GM20000 (cell line): ENCODE data around the gene RBM44.
"Not testable (repeated sequence)": the region's sequence is repeated elsewhere in the genome, so short reads cannot be mapped to it uniquely, and the experiment has no call there.

ENCODE experiments used
- DNase-seq: peaks from one replicate; pipeline ENCODE4 v3.0.0; 2012; ENCODE audit warnings: low spot score
- CTCF ChIP-seq: IDR thresholded peaks from 2 replicates; pipeline ENCODE4 v1.5.1; 2012; ENCODE audit warnings: mild to moderate bottlenecking, control low read depth; ENCODE audit errors: extremely low read depth, missing control alignments

Gene RBM44

DNA sequence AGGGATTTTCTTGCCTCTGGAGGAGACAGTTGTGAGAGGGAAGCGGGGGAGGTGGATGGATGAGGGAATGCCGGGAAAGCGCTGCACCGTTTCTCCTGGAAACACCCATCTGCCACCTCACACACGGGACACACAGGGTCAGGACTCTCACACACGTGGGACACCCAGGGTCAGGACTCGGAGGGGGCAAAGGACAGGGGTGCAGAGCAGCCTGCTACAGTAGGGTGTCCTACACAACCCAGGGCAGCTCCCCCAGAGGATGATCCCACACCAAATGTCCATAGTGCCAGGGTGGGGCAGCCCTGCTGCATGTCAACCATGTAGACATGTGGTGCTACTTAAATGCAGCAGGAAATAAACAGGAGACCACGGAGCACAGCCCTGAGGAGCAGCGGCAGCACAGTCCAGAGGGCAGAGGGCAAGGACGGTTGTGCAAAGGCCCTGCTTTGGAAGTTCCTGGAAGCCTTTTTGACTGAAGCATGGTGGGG is 65.9 kb downstream of the RBM44 start:
- no peak for TF ChIP-seq CTCF
- no peak for DNase-seq

- no peak for DNase-seq
Observed at GRCh38 chr2:237864940-237865622, 66.5 kb downstream of the RBM44 start.

DNA sequence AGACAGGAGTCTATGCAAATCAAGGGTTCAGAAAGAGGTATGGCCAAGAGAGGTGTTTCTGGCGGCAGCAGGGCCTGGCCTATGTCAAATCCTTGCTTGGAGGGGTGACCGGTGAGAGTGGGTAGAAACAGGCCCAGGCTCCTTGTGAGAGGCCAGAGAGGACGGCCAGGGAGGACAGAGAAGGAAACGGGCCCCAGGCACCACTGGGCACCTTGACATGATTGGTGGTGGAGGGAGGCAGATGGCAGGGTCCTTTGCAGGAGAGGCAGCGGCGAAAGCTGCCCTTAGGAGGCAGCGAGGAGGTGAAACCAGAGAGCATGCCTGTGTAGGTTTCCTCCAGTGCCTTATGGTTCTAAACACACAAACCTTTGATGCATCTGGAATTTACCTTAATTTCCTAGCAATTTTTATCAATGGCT is 67.1 kb downstream of the RBM44 start:
- TF ChIP-seq CTCF = no peak

More at GRCh38 chr2:237864940-237865622, 66.5 kb downstream of the RBM44 start:
- TF ChIP-seq CTCF = no peak

GRCh38 chr2:237866101-237866621 is 67.6 kb downstream of the RBM44 start:
- no peak for DNase-seq
- TF ChIP-seq CTCF = no peak

More for the DNA sequence above, 67.1 kb downstream of the RBM44 start:
- no peak for DNase-seq

- no peak for TF ChIP-seq CTCF
- no peak for DNase-seq
Observed at GRCh38 chr2:237867465-237867864, 68.9 kb downstream of the RBM44 start.

- not testable (repeated sequence) for DNase-seq
Observed at GRCh38 chr2:237868074-237868473, 69.5 kb downstream of the RBM44 start.

DNA sequence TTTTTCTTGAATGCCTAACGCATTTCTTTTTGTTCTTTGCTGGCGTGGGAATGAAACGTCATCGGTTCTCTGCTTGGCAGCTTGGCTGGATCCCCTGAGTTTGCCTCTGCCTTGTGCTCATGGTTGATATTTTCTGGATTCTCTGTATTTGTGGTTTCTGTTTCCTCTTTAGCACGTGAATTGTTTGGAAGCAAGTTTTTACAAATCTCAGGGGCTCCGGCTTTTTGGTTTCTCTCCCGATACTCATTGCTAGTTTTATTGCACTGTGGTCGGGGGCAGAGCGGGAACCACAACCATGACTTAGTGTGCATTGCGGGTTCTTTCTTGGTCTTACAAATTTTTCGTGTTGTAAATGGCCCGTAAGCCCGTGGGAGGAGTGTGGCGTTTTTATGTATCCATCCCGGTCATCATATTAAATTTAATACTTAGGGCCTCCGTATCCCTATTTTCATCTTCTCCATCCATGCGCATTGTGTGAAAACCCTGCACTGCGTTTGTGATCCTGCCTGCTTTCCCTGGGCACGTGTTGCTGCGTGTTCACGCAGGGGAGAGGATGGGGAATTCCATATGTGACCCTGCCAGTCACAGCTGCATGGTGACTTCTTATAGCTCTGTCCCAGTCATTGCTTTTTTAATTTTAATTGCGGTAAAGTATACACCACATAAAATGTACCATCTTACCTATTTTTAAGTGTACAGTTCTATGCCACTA is 70.2 kb downstream of the RBM44 start:
- TF ChIP-seq CTCF = no peak
- DNase-seq = no peak
